K562 (cell line): Measurements from ENCODE around the gene C16orf74. TPM values are rescaled to one million over a fixed set of nuclear protein-coding genes. Genes with fewer than 3 reads are reported as not detected.

Experiments
- HDGF ChIP-seq: fragments of 450-650 bp; IDR thresholded peaks from 2 replicates; pipeline ENCODE4 v1.6.1; 2016
- KAT7 ChIP-seq: sonication (generic); formaldehyde crosslinking; IDR thresholded peaks from 2 replicates; pipeline ENCODE4 v1.8.0; 2022; ENCODE audit warnings: missing genetic modification reagents, mild to moderate bottlenecking, borderline replicate concordance
- NFXL1 ChIP-seq: fragments of 450-650 bp; formaldehyde crosslinking; IDR thresholded peaks from 2 replicates; pipeline ENCODE4 v1.4.0; 2021; ENCODE audit warnings: mild to moderate bottlenecking
- POLR3A ChIP-seq: IDR thresholded peaks from 2 replicates; pipeline ENCODE4 v1.6.1; 2011; ENCODE audit warnings: borderline replicate concordance, mild to moderate bottlenecking, moderate library complexity; ENCODE audit not compliant: insufficient read length, insufficient read depth; ENCODE audit errors: extremely low read depth
- RFX7 ChIP-seq: fragments of 250-450 bp; sonication (Bioruptor Pico); IDR thresholded peaks from 2 replicates; pipeline ENCODE4 v1.5.1; 2021; ENCODE audit warnings: mild to moderate bottlenecking
- ZNF717 ChIP-seq: fragments of 250-450 bp; sonication (Bioruptor Pico); IDR thresholded peaks from 2 replicates; pipeline ENCODE4 v1.5.0; 2021
- polyA plus RNA-seq, 8 experiments: library from polyadenylated mRNA; depleted of rRNA in 4 of 8; stranded (reverse) in 5 of 8; unstranded in 3 of 8; fragments of >200 nt; fragmentation: Nextera tagmentation in 2 of 8; fragmentation: Illumina TruSeq in 1 of 8; extraction: Ambion mirVana in 2 of 8; extraction: Trizol in 1 of 8; gene quantifications; 2 replicates each; pipeline versions ENCODE4 v1.2.1 to v1.2.3, GENCODE V29; 2011 to 2014; ENCODE audit warnings: inconsistent platforms in 1 of 8, missing spikeins in 1 of 8
- total RNA-seq, 7 experiments: library from RNA; depleted of rRNA in 6 of 7; stranded (reverse); fragments of >200 nt in 6 of 7; fragmentation: Illumina TruSeq in 2 of 7; extraction: Trizol in 2 of 7; gene quantifications; 2 replicates each; pipeline versions ENCODE4 v1.2.1 to v1.2.3, GENCODE V29; 2011 to 2021; ENCODE audit warnings: low replicate concordance in 1 of 7
- TF ChIP-seq, protein P1 (sequence below): fragments of 250-450 bp; sonication (Bioruptor Pico); IDR thresholded peaks from 2 replicates; pipeline ENCODE4 v1.4.0; 2020; ENCODE audit warnings: borderline replicate concordance
- TF ChIP-seq, protein P2 (sequence below): sonication (generic); formaldehyde crosslinking; IDR thresholded peaks from 2 replicates; pipeline ENCODE4 v1.8.0; 2023; ENCODE audit warnings: mild to moderate bottlenecking, missing genetic modification reagents
- TF ChIP-seq, protein P3 (sequence below): fragments of 450-650 bp; IDR thresholded peaks from 2 replicates; pipeline ENCODE4 v1.6.1; 2017; ENCODE audit warnings: antibody characterized with exemption
- TF ChIP-seq, protein P4 (sequence below), 2 experiments: fragments of 450-650 bp; conservative IDR thresholded peaks; 2 replicates each; pipeline ENCODE4 v1.6.1; 2017; ENCODE audit warnings: mild to moderate bottlenecking in 2 of 2, moderate library complexity in 2 of 2
- TF ChIP-seq, protein P5 (sequence below), 2 experiments: IDR thresholded peaks; 2 replicates each; pipeline ENCODE4 v1.6.1; 2011; ENCODE audit warnings: borderline replicate concordance in 1 of 2, control low read depth in 1 of 2, low read depth in 1 of 2, low read length in 1 of 2, mild to moderate bottlenecking in 1 of 2, mixed read lengths in 1 of 2, moderate library complexity in 1 of 2; ENCODE audit not compliant: insufficient read depth in 1 of 2, insufficient read length in 1 of 2, poor library complexity in 1 of 2, severe bottlenecking in 1 of 2; ENCODE audit errors: extremely low read depth in 1 of 2
- TF ChIP-seq, protein P6 (sequence below): IDR thresholded peaks from 2 replicates; pipeline ENCODE4 v1.6.1; 2011; ENCODE audit warnings: borderline replicate concordance, low read depth, mild to moderate bottlenecking, moderate library complexity, low read length; ENCODE audit not compliant: insufficient read depth, poor library complexity, severe bottlenecking

Gene C16orf74
- total and polyA plus RNA-seq, 9 of the 15 experiments (the other 6 are each of a cell fraction or from before 2014, with no cell fraction given), result not detected

DNA sequence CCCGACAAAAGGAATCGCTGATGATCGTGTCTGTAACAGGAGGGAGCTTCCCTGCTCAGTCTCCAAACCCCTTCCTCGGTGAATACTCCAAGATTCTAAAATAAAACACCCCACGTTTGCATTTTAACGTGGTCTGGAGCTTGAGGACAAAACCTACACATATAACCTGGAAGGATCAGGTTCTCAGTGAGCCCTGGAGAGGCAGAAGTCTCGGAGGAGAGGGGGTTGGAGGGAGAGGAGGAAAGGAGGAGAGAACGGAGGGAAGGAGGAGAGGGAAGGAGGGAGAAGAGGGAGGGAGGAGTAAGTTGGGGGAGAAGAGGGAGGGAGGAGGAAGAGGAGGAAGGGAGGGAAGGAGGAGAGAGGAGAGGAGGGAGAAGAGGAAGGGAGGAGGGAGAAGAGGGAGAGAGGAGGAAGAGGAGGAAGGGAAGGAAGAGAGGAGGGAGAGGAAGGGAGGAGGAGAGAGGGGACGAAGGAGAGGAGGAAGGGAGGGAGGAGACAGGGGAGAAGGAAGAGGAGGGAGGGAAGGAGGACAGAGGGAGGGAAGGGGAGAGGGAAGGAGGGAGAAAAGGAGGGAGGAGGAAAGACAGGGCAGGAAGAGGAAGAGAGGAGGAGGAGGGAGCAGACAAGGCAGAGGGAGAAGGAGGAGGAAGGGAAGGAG, 34.7 kb downstream of the C16orf74 start (continued):
- TF ChIP-seq, protein P1, sequence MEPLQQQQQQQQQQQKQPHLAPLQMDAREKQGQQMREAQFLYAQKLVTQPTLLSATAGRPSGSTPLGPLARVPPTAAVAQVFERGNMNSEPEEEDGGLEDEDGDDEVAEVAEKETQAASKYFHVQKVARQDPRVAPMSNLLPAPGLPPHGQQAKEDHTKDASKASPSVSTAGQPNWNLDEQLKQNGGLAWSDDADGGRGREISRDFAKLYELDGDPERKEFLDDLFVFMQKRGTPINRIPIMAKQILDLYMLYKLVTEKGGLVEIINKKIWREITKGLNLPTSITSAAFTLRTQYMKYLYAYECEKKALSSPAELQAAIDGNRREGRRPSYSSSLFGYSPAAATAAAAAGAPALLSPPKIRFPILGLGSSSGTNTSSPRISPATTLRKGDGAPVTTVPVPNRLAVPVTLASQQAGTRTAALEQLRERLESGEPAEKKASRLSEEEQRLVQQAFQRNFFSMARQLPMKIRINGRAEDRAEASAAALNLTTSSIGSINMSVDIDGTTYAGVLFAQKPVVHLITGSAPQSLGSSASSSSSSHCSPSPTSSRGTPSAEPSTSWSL (CRISPR knock-in tag), result no peak
- TF ChIP-seq ZNF717 (CRISPR knock-in tag) (no peak), KAT7 (CRISPR knock-in tag) (no peak), POLR3A (no peak), RFX7 (CRISPR knock-in tag) (no peak), HDGF (peak; percentile 69; the same call in 1 of the 2 replicates), NFXL1 (CRISPR knock-in tag) (no peak)
- TF ChIP-seq, protein P2, sequence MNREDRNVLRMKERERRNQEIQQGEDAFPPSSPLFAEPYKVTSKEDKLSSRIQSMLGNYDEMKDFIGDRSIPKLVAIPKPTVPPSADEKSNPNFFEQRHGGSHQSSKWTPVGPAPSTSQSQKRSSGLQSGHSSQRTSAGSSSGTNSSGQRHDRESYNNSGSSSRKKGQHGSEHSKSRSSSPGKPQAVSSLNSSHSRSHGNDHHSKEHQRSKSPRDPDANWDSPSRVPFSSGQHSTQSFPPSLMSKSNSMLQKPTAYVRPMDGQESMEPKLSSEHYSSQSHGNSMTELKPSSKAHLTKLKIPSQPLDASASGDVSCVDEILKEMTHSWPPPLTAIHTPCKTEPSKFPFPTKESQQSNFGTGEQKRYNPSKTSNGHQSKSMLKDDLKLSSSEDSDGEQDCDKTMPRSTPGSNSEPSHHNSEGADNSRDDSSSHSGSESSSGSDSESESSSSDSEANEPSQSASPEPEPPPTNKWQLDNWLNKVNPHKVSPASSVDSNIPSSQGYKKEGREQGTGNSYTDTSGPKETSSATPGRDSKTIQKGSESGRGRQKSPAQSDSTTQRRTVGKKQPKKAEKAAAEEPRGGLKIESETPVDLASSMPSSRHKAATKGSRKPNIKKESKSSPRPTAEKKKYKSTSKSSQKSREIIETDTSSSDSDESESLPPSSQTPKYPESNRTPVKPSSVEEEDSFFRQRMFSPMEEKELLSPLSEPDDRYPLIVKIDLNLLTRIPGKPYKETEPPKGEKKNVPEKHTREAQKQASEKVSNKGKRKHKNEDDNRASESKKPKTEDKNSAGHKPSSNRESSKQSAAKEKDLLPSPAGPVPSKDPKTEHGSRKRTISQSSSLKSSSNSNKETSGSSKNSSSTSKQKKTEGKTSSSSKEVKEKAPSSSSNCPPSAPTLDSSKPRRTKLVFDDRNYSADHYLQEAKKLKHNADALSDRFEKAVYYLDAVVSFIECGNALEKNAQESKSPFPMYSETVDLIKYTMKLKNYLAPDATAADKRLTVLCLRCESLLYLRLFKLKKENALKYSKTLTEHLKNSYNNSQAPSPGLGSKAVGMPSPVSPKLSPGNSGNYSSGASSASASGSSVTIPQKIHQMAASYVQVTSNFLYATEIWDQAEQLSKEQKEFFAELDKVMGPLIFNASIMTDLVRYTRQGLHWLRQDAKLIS (CRISPR knock-in tag), result no peak
- TF ChIP-seq, protein P3, sequence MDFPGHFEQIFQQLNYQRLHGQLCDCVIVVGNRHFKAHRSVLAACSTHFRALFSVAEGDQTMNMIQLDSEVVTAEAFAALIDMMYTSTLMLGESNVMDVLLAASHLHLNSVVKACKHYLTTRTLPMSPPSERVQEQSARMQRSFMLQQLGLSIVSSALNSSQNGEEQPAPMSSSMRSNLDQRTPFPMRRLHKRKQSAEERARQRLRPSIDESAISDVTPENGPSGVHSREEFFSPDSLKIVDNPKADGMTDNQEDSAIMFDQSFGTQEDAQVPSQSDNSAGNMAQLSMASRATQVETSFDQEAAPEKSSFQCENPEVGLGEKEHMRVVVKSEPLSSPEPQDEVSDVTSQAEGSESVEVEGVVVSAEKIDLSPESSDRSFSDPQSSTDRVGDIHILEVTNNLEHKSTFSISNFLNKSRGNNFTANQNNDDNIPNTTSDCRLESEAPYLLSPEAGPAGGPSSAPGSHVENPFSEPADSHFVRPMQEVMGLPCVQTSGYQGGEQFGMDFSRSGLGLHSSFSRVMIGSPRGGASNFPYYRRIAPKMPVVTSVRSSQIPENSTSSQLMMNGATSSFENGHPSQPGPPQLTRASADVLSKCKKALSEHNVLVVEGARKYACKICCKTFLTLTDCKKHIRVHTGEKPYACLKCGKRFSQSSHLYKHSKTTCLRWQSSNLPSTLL, result 0 out of 2 replicates have a peak, but pooled peaks have one; percentile 64
- TF ChIP-seq, protein P4, sequence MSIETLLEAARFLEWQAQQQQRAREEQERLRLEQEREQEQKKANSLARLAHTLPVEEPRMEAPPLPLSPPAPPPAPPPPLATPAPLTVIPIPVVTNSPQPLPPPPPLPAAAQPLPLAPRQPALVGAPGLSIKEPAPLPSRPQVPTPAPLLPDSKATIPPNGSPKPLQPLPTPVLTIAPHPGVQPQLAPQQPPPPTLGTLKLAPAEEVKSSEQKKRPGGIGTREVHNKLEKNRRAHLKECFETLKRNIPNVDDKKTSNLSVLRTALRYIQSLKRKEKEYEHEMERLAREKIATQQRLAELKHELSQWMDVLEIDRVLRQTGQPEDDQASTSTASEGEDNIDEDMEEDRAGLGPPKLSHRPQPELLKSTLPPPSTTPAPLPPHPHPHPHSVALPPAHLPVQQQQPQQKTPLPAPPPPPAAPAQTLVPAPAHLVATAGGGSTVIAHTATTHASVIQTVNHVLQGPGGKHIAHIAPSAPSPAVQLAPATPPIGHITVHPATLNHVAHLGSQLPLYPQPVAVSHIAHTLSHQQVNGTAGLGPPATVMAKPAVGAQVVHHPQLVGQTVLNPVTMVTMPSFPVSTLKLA (conservative IDR thresholded peaks at IDR 0.05), result no peak
- TF ChIP-seq, protein P5, sequence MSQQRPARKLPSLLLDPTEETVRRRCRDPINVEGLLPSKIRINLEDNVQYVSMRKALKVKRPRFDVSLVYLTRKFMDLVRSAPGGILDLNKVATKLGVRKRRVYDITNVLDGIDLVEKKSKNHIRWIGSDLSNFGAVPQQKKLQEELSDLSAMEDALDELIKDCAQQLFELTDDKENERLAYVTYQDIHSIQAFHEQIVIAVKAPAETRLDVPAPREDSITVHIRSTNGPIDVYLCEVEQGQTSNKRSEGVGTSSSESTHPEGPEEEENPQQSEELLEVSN (IDR thresholded peaks at IDR 0.05; ENCODE audit: borderline replicate concordance in 1 of 2, extremely low read depth in 1 of 2, insufficient read depth in 1 of 2, insufficient read length in 1 of 2, low read depth in 1 of 2, low read length in 1 of 2, poor library complexity in 1 of 2, severe bottlenecking in 1 of 2), result no peak
- TF ChIP-seq, protein P6, sequence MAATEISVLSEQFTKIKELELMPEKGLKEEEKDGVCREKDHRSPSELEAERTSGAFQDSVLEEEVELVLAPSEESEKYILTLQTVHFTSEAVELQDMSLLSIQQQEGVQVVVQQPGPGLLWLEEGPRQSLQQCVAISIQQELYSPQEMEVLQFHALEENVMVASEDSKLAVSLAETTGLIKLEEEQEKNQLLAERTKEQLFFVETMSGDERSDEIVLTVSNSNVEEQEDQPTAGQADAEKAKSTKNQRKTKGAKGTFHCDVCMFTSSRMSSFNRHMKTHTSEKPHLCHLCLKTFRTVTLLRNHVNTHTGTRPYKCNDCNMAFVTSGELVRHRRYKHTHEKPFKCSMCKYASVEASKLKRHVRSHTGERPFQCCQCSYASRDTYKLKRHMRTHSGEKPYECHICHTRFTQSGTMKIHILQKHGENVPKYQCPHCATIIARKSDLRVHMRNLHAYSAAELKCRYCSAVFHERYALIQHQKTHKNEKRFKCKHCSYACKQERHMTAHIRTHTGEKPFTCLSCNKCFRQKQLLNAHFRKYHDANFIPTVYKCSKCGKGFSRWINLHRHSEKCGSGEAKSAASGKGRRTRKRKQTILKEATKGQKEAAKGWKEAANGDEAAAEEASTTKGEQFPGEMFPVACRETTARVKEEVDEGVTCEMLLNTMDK, result no peak
